ENCODE data around the gene LZTS2.

The LZTS2 gene

GRCh38 chr10:101018118-101018599 lies 18.6 kb downstream of the LZTS2 start:
- WGBS (ENCODE audit: insufficient coverage) = 39% methylated on average over 8 of the region's 20 CpGs
- Histone ChIP-seq H3K27ac (ENCODE audit: insufficient read depth in 1 of 2, low read depth in 1 of 2, low read length in 2 of 2, poor library complexity in 1 of 2, severe bottlenecking in 2 of 2) (no peak overlapping the region), H3K4me3 (ENCODE audit: control insufficient read depth in 1 of 7, extremely low read depth in 1 of 7, insufficient read depth in 4 of 7, low read depth in 2 of 7, low read length in 6 of 7) (peak overlapping the region in 1 of 7 experiments; percentile 28), H3K36me3 (ENCODE audit: control insufficient read depth in 4 of 4, insufficient read depth in 4 of 4, low read length in 3 of 4) (no peaks in the 10 kb centered on the region), H3K4me1 (ENCODE audit: control extremely low read depth in 1 of 4, control insufficient read depth in 4 of 4, insufficient read depth in 4 of 4, low read length in 3 of 4) (peaks cover 0 to 23% (median 22%) of the 10 kb centered on the region in 4 experiments), H3K27me3 (replicated peaks in 2 of 5; ENCODE audit: control insufficient read depth in 4 of 5, insufficient read depth in 5 of 5, low read length in 4 of 5) (peaks cover 0 to 29% (median 3%) of the 10 kb centered on the region in 5 experiments), H3K9me3 (ENCODE audit: control extremely low read depth in 1 of 5, control insufficient read depth in 4 of 5, insufficient read depth in 2 of 5, low read depth in 1 of 5, low read length in 4 of 5) (no peaks in the 10 kb centered on the region)
- ChIA-PET POLR2A (interaction anchor here (0.8 kb wide), 1 partner anchor 32 kb away, joined by 3 read pairs; no protein-coding TSS in a partner anchor), CTCF (interaction anchor here (0.9 to 7.3 kb wide), 13 partner anchors 10 to 124 kb away, joined by 3 to 311 read pairs (median 9); partner anchors contain the start of genes LZTS2, MRPL43, PDZD7 and SEMA4G)
- peak in 2 of 3 donors; percentile 69 to 71 for DNase-seq

- H3K27me3 ChIP-seq (replicated peaks in 2 of 5; ENCODE audit: control insufficient read depth in 4 of 5, insufficient read depth in 5 of 5, low read length in 4 of 5) = peaks cover 0 to 29% (median 3%) of the 10 kb centered on the region in 5 experiments
- POLR2A ChIA-PET = interaction anchor here (0.8 to 1.3 kb wide), 2 partner anchors 13 to 31 kb away, joined by 3 read pairs; no protein-coding TSS in a partner anchor
- H3K4me3 ChIP-seq (ENCODE audit: control insufficient read depth in 1 of 7, extremely low read depth in 1 of 7, insufficient read depth in 4 of 7, low read depth in 2 of 7, low read length in 6 of 7) = peak overlapping the region in 3 of 7 experiments; percentile 7 to 48 (median 19)
- no peaks in the 10 kb centered on the region for H3K9me3 ChIP-seq (ENCODE audit: control extremely low read depth in 1 of 5, control insufficient read depth in 4 of 5, insufficient read depth in 2 of 5, low read depth in 1 of 5, low read length in 4 of 5)
- peak; percentile 72 to 73 (median 73) for DNase-seq
- no peaks in the 10 kb centered on the region for H3K36me3 ChIP-seq (ENCODE audit: control insufficient read depth in 4 of 4, insufficient read depth in 4 of 4, low read length in 3 of 4)
- CTCF ChIA-PET = interaction anchor here (0.9 to 7.3 kb wide), 16 partner anchors 9 to 123 kb away, joined by 3 to 311 read pairs (median 8); partner anchors contain the start of genes LZTS2, MRPL43, PDZD7 and SEMA4G
- H3K4me1 ChIP-seq (ENCODE audit: control extremely low read depth in 1 of 4, control insufficient read depth in 4 of 4, insufficient read depth in 4 of 4, low read length in 3 of 4) = peaks cover 0 to 23% (median 17%) of the 10 kb centered on the region in 4 experiments
- WGBS (ENCODE audit: insufficient coverage) = 48% methylated on average over 44 of the region's 45 CpGs
- no peak overlapping the region for H3K27ac ChIP-seq (ENCODE audit: insufficient read depth in 1 of 2, low read depth in 1 of 2, low read length in 2 of 2, poor library complexity in 1 of 2, severe bottlenecking in 2 of 2)
Observed at GRCh38 chr10:101018600-101019439, 19.2 kb downstream of the LZTS2 start.

- DNase-seq = no peak
- Histone ChIP-seq H3K36me3 (ENCODE audit: control insufficient read depth in 4 of 4, insufficient read depth in 4 of 4, low read length in 3 of 4) (no peaks in the 10 kb centered on the region), H3K27ac (ENCODE audit: insufficient read depth in 1 of 2, low read depth in 1 of 2, low read length in 2 of 2, poor library complexity in 1 of 2, severe bottlenecking in 2 of 2) (no peak overlapping the region), H3K27me3 (replicated peaks in 2 of 5; ENCODE audit: control insufficient read depth in 4 of 5, insufficient read depth in 5 of 5, low read length in 4 of 5) (peaks cover 0 to 29% (median 3%) of the 10 kb centered on the region in 5 experiments), H3K4me3 (ENCODE audit: control insufficient read depth in 1 of 7, extremely low read depth in 1 of 7, insufficient read depth in 4 of 7, low read depth in 2 of 7, low read length in 6 of 7) (peak overlapping the region in 3 of 7 experiments; percentile 7 to 48 (median 19)), H3K9me3 (ENCODE audit: control extremely low read depth in 1 of 5, control insufficient read depth in 4 of 5, insufficient read depth in 2 of 5, low read depth in 1 of 5, low read length in 4 of 5) (no peaks in the 10 kb centered on the region), H3K4me1 (ENCODE audit: control extremely low read depth in 1 of 4, control insufficient read depth in 4 of 4, insufficient read depth in 4 of 4, low read length in 3 of 4) (peaks cover 0 to 20% (median 16%) of the 10 kb centered on the region in 4 experiments)
- ChIA-PET CTCF (interaction anchor here (0.9 to 7.3 kb wide), 15 partner anchors 9 to 122 kb away, joined by 3 to 311 read pairs (median 9); partner anchors contain the start of genes LZTS2, MRPL43, PDZD7 and SEMA4G), POLR2A (interaction anchor here (1.3 kb wide), 1 partner anchor 13 kb away, joined by 3 read pairs; no protein-coding TSS in a partner anchor)
- 38% methylated on average over 2 of the region's 2 CpGs for WGBS (ENCODE audit: insufficient coverage)
Observed at GRCh38 chr10:101019440-101019703, 19.8 kb downstream of the LZTS2 start.

- POLR2A ChIA-PET = no interaction called here
- no peak overlapping the region for H3K27ac ChIP-seq (ENCODE audit: insufficient read depth in 1 of 2, low read depth in 1 of 2, low read length in 2 of 2, poor library complexity in 1 of 2, severe bottlenecking in 2 of 2)
- H3K4me1 ChIP-seq (ENCODE audit: control extremely low read depth in 1 of 4, control insufficient read depth in 4 of 4, insufficient read depth in 4 of 4, low read length in 3 of 4) = peaks cover 0 to 18% (median 16%) of the 10 kb centered on the region in 4 experiments
- no peaks in the 10 kb centered on the region for H3K9me3 ChIP-seq (ENCODE audit: control extremely low read depth in 1 of 5, control insufficient read depth in 4 of 5, insufficient read depth in 2 of 5, low read depth in 1 of 5, low read length in 4 of 5)
- no peaks in the 10 kb centered on the region for H3K36me3 ChIP-seq (ENCODE audit: control insufficient read depth in 4 of 4, insufficient read depth in 4 of 4, low read length in 3 of 4)
- DNase-seq = no peak
- WGBS (ENCODE audit: insufficient coverage) = 89% methylated on average over 9 of the region's 10 CpGs
- H3K27me3 ChIP-seq (replicated peaks in 2 of 5; ENCODE audit: control insufficient read depth in 4 of 5, insufficient read depth in 5 of 5, low read length in 4 of 5) = peaks cover 0 to 29% (median 3%) of the 10 kb centered on the region in 5 experiments
- CTCF ChIA-PET = interaction anchor here (0.8 to 45.1 kb wide), 9 partner anchors 7 to 54 kb away, joined by 3 to 1574 read pairs (median 71); partner anchors contain the start of genes KAZALD1, LZTS2, MRPL43 and PDZD7
- no peak overlapping the region for H3K4me3 ChIP-seq (ENCODE audit: control insufficient read depth in 1 of 7, extremely low read depth in 1 of 7, insufficient read depth in 4 of 7, low read depth in 2 of 7, low read length in 6 of 7)
Observed at GRCh38 chr10:101020427-101021075, 20.9 kb downstream of the LZTS2 start.

GRCh38 chr10:101021239-101021638 lies 21.6 kb downstream of the LZTS2 start:
- no peak for DNase-seq
- no peak overlapping the region for H3K4me3 ChIP-seq (ENCODE audit: control insufficient read depth in 1 of 7, extremely low read depth in 1 of 7, insufficient read depth in 4 of 7, low read depth in 2 of 7, low read length in 6 of 7)
- H3K27ac ChIP-seq (ENCODE audit: insufficient read depth in 1 of 2, low read depth in 1 of 2, low read length in 2 of 2, poor library complexity in 1 of 2, severe bottlenecking in 2 of 2) = no peak overlapping the region
- POLR2A ChIA-PET = no interaction called here
- no peaks in the 10 kb centered on the region for H3K36me3 ChIP-seq (ENCODE audit: control insufficient read depth in 4 of 4, insufficient read depth in 4 of 4, low read length in 3 of 4)
- WGBS (ENCODE audit: insufficient coverage) = 100% methylated on average over 3 of the region's 4 CpGs
- H3K27me3 ChIP-seq (replicated peaks in 2 of 5; ENCODE audit: control insufficient read depth in 4 of 5, insufficient read depth in 5 of 5, low read length in 4 of 5) = peaks cover 0 to 27% (median 2%) of the 10 kb centered on the region in 5 experiments
- CTCF ChIA-PET = interaction anchor here (1.5 to 45.1 kb wide), 2 partner anchors 13 to 49 kb away, joined by 3 to 1574 read pairs; partner anchors contain the start of gene KAZALD1
- H3K9me3 ChIP-seq (ENCODE audit: control extremely low read depth in 1 of 5, control insufficient read depth in 4 of 5, insufficient read depth in 2 of 5, low read depth in 1 of 5, low read length in 4 of 5) = no peaks in the 10 kb centered on the region
- peaks cover 0 to 18% (median 16%) of the 10 kb centered on the region in 4 experiments for H3K4me1 ChIP-seq (ENCODE audit: control extremely low read depth in 1 of 4, control insufficient read depth in 4 of 4, insufficient read depth in 4 of 4, low read length in 3 of 4)

- H3K4me1 ChIP-seq (ENCODE audit: control extremely low read depth in 1 of 4, control insufficient read depth in 4 of 4, insufficient read depth in 4 of 4, low read length in 3 of 4) = peaks cover 0 to 18% (median 17%) of the 10 kb centered on the region in 4 experiments
- peaks cover 0 to 22% (median 0%) of the 10 kb centered on the region in 5 experiments for H3K27me3 ChIP-seq (replicated peaks in 2 of 5; ENCODE audit: control insufficient read depth in 4 of 5, insufficient read depth in 5 of 5, low read length in 4 of 5)
- POLR2A ChIA-PET = no interaction called here
- CTCF ChIA-PET = interaction anchor here (1.5 to 45.1 kb wide), 2 partner anchors 13 to 49 kb away, joined by 3 to 1574 read pairs; partner anchors contain the start of gene KAZALD1
- DNase-seq = no peak
- H3K4me3 ChIP-seq (ENCODE audit: control insufficient read depth in 1 of 7, extremely low read depth in 1 of 7, insufficient read depth in 4 of 7, low read depth in 2 of 7, low read length in 6 of 7) = no peak overlapping the region
- no peaks in the 10 kb centered on the region for H3K9me3 ChIP-seq (ENCODE audit: control extremely low read depth in 1 of 5, control insufficient read depth in 4 of 5, insufficient read depth in 2 of 5, low read depth in 1 of 5, low read length in 4 of 5)
- no peaks in the 10 kb centered on the region for H3K36me3 ChIP-seq (ENCODE audit: control insufficient read depth in 4 of 4, insufficient read depth in 4 of 4, low read length in 3 of 4)
- 97% methylated on average over 11 of the region's 11 CpGs for WGBS (ENCODE audit: insufficient coverage)
- H3K27ac ChIP-seq (ENCODE audit: insufficient read depth in 1 of 2, low read depth in 1 of 2, low read length in 2 of 2, poor library complexity in 1 of 2, severe bottlenecking in 2 of 2) = no peak overlapping the region
Observed at GRCh38 chr10:101021692-101022251, 22.2 kb downstream of the LZTS2 start.
